Colonic mucosa (tissue), 4 donors: ENCODE data around the gene MANSC4. TPM values are rescaled to one million over a fixed set of nuclear protein-coding genes. Genes with fewer than 3 reads are reported as not detected.

Experiments
- DNase-seq: peaks from one replicate; pipeline ENCODE4 v3.0.0-alpha.2; 2020
- H3K27ac ChIP-seq: fragments of 200-600 bp; one replicate; pipeline ENCODE4 v1.8.0; 2021
- H3K27me3 ChIP-seq: fragments of 200-600 bp; one replicate; pipeline ENCODE4 v1.8.0; 2021
- H3K36me3 ChIP-seq: fragments of 200-600 bp; one replicate; pipeline ENCODE4 v1.8.0; 2021
- H3K4me1 ChIP-seq: fragments of 200-600 bp; one replicate; pipeline ENCODE4 v1.8.0; 2021; ENCODE audit warnings: mild to moderate bottlenecking
- H3K4me3 ChIP-seq: fragments of 200-600 bp; one replicate; pipeline ENCODE4 v1.8.0; 2021
- H3K9ac ChIP-seq, 2 donors: one replicate each; pipeline ENCODE4 v1.7.0; 2013; ENCODE audit warnings: control low read depth in 2 of 2, low read depth in 2 of 2, low read length in 2 of 2
- H3K9me3 ChIP-seq: fragments of 200-600 bp; one replicate; pipeline ENCODE4 v1.8.0; 2021
- intact Hi-C: fragments of 100-400 bp; cut with DNase I; formaldehyde crosslinking; loops from one replicate; pipeline ENCODE4 v1.14.1; 2022
- total RNA-seq, 2 donors: library from RNA; stranded (reverse); fragmentation: NEBNext Ultra II Directional in 1 of 2; extraction: Animal tissue kit (Norgen Biotek cat#: 25700) in 1 of 2; gene quantifications; one replicate each; pipeline ENCODE4 v1.2.1, GENCODE V29; 2021
- TF ChIP-seq, protein P1 (sequence below): fragments of 200-600 bp; IDR thresholded peaks from one replicate; pipeline ENCODE4 v1.8.0; 2022; ENCODE audit warnings: antibody characterized with exemption, mild to moderate bottlenecking
- donor health status: healthy.
- donor health status: DM: no; HTN: no; CAD: no.
- donor health status: DM: no; HTN: no; CAD: no.

Gene MANSC4
- total RNA-seq, 2 donors from 2014 or later, result not detected

DNA sequence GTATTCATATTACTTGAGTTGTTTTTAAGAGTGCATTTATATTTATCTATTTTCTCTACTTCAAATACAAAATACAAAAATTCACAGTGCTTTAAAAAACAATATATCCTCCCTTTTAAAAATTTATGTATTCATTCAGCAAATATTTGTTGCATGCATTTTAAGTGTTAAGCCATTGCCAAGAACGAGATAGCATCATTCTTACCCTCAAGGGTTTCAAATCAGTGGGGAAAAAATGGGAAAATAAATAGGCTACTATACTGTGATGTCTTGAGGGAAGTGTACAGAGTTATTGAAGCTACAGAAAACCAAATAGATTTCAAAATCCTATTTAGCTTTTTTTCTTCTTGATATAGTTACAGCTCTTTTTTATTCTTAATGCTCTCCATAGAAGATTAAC lies 46.2 kb downstream of the MANSC4 start:
- no peak overlapping the region for H3K9ac ChIP-seq
- no peaks in the 10 kb centered on the region for H3K4me1 ChIP-seq
- no peak overlapping the region for H3K27ac ChIP-seq
- TF ChIP-seq, protein P1, sequence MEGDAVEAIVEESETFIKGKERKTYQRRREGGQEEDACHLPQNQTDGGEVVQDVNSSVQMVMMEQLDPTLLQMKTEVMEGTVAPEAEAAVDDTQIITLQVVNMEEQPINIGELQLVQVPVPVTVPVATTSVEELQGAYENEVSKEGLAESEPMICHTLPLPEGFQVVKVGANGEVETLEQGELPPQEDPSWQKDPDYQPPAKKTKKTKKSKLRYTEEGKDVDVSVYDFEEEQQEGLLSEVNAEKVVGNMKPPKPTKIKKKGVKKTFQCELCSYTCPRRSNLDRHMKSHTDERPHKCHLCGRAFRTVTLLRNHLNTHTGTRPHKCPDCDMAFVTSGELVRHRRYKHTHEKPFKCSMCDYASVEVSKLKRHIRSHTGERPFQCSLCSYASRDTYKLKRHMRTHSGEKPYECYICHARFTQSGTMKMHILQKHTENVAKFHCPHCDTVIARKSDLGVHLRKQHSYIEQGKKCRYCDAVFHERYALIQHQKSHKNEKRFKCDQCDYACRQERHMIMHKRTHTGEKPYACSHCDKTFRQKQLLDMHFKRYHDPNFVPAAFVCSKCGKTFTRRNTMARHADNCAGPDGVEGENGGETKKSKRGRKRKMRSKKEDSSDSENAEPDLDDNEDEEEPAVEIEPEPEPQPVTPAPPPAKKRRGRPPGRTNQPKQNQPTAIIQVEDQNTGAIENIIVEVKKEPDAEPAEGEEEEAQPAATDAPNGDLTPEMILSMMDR, result no peak
- no peaks in the 10 kb centered on the region for H3K27me3 ChIP-seq
- intact Hi-C loops, result loop anchor here (2.0 to 10.0 kb wide), 2 partner anchors 51 to 207 kb away; partner anchors contain the start of genes KLHL42 and MANSC4
- H3K4me3 ChIP-seq, result no peak overlapping the region
- H3K36me3 ChIP-seq, result no peaks in the 10 kb centered on the region
- no peak for DNase-seq
- H3K9me3 ChIP-seq, result no peaks in the 10 kb centered on the region

DNA sequence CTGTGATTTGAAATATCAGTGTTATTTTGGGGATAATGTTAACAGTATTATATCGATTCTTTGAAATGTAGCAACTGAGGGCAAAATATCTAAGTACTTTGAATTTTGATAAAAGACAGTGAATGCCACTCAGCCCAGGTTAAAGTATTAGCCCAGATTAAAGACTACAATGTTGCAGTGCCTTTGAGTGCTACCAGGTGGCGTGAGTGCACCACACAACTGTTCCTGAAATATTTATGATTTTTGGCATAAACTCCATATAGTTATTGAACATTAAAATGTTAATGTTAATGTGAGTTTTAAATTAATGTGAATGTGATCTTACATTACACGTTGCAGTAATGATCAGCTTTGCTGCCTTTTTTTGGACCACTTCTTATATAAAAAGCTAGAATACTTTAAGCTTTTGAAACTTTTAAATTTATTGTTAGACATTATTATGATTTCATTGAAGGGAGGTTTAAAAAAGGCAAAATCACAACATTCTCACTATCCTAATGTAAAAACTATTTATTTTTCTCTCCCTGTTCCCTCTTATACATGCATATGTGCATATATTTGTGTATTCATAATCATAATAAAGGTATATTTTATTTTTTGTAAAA lies 46.9 kb downstream of the MANSC4 start:
- Histone ChIP-seq H3K27me3 (no peaks in the 10 kb centered on the region), H3K36me3 (no peaks in the 10 kb centered on the region), H3K9ac (no peak overlapping the region), H3K4me3 (no peak overlapping the region), H3K27ac (no peak overlapping the region), H3K4me1 (no peaks in the 10 kb centered on the region), H3K9me3 (no peaks in the 10 kb centered on the region)
- DNase-seq, result no peak
- TF ChIP-seq, protein P1, result peak; percentile 74
- intact Hi-C loops, result loop anchor here (2.0 to 10.0 kb wide), 2 partner anchors 52 to 208 kb away; partner anchors contain the start of genes KLHL42 and MANSC4

DNA sequence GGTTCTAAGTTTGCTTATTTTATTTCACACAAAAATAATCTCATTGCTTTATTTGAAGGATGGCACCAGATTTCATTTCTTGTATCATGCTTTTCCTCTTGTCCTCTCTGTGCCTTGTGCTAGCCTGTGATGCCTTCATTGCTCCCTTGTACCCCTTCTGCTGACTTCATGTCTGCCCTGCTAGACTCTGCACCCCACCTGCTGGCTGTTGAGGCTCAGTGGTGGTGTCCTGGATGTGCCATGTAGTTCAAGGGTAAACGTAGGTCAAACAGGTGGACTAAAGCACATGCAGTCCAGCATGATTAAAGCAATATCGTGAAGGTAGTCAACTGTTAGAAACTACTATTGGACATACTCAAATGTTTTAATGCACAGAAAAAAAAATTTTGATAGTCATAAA lies 47.8 kb downstream of the MANSC4 start:
- no peaks in the 10 kb centered on the region for H3K36me3 ChIP-seq

DNA sequence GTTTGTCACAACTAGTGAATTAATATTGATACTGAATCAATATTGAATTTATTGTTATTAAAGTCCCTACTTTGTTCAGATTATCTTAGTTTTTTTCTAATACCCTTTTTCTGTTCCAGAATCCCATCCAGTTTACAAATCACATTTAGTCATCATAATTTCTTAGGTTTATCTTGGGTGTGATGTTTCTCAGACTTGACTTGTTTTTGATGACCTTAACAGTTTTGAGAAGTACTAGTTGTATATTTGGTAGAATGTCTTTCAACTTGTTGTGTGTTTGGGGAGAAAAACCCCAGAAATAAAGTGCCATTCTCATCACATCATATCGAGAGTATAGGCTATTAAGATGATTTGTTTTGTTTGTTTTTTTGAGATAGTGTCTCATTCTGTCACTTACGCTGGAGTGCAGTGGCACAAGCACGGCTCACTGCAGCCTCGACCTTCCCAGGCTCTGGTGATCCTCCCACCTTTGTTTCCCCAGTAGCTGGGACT lies 49.9 kb downstream of the MANSC4 start:
- no peak overlapping the region for H3K9ac ChIP-seq
- H3K9me3 ChIP-seq, result no peaks in the 10 kb centered on the region
- H3K4me1 ChIP-seq, result no peaks in the 10 kb centered on the region
- no peak overlapping the region for H3K27ac ChIP-seq
- no peaks in the 10 kb centered on the region for H3K36me3 ChIP-seq
- H3K4me3 ChIP-seq, result no peak overlapping the region
- intact Hi-C loops, result loop anchor here (2.0 to 10.0 kb wide), 2 partner anchors 55 to 93 kb away; partner anchors contain the start of genes KLHL42 and MANSC4
- TF ChIP-seq, protein P1, result no peak
- H3K27me3 ChIP-seq, result no peaks in the 10 kb centered on the region
- DNase-seq, result no peak

More for the DNA sequence above, 47.8 kb downstream of the MANSC4 start:
- Histone ChIP-seq H3K27ac (no peak overlapping the region), H3K9me3 (no peaks in the 10 kb centered on the region), H3K4me1 (no peaks in the 10 kb centered on the region), H3K9ac (no peak overlapping the region), H3K4me3 (no peak overlapping the region), H3K27me3 (no peaks in the 10 kb centered on the region)
- TF ChIP-seq, protein P1, result peak; percentile 19
- no peak for DNase-seq
- intact Hi-C loops, result loop anchor here (2.0 to 10.0 kb wide), 2 partner anchors 53 to 209 kb away; partner anchors contain the start of genes KLHL42 and MANSC4

DNA sequence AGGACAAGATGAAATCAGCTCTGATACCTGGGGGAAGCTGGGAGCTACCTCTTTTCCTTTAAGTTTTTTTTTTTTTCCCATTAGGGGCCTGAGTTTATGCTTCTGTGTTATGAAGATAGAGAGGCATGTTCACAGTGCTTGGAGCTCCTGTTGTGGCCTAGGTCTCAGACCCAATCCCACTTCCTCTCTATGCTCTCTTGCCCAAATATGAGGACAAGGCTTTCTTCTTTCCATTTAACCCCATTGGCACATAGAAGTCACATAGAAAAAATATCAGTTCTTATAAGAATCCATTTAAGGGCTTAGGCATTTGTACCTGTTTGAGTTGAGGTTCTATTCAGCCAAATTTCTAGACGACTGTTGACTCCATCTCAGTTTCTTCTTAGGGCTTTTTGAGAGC lies 56.8 kb downstream of the MANSC4 start:
- Histone ChIP-seq H3K4me1 (no peaks in the 10 kb centered on the region), H3K36me3 (peaks cover 6% of the 10 kb centered on the region), H3K27me3 (no peaks in the 10 kb centered on the region), H3K4me3 (no peak overlapping the region), H3K9me3 (no peaks in the 10 kb centered on the region), H3K9ac (no peak overlapping the region), H3K27ac (no peak overlapping the region)
- TF ChIP-seq, protein P1, result no peak
- intact Hi-C loops, result no loop called here
- no peak for DNase-seq

Other genes with a start within 250 kb of the MANSC4 start
- gene REP15, start 83.8 kb downstream of the MANSC4 start, total RNA-seq, result 10 to 100 TPM; 33.4 to 58.5 TPM
- gene MRPS35, start 69.4 kb downstream of the MANSC4 start, total RNA-seq, result 10 to 100 TPM; 85.8 to 90.7 TPM
- 10 to 100 TPM; 16.5 to 20.1 TPM for gene KLHL42, start within 50 bp of the MANSC4 start, total RNA-seq
- under 1 TPM in 1 of 2 donors, not detected in 1; 0.58 TPM for gene PTHLH, start 192.5 kb upstream of the MANSC4 start, total RNA-seq